Measurements from ENCODE around the gene KDM1A. TPM values are rescaled to one million over a fixed set of nuclear protein-coding genes. Genes with fewer than 3 reads are reported as not detected.

Gene KDM1A
- total and polyA plus RNA-seq, 2 donors (not counting 3 experiments of a cell fraction or from before 2014, with no cell fraction given): 105 to 111 TPM

- DNase-seq (ENCODE audit: low read depth, low spot score) (no peak), FAIRE-seq (no peak)
- BruUV-seq (replicated peaks): no TSS peak
- POLR2A ChIA-PET: no interaction called here
- H3K79me2 ChIP-seq (ENCODE audit: control insufficient read depth, insufficient read depth, low read length): peaks cover 97% of the 10 kb centered on the region
- no peak overlapping the region for H3K9ac ChIP-seq (replicated peaks; ENCODE audit: extremely low read depth, insufficient read depth, low read length)
- no peaks in the 10 kb centered on the region for H3K27me3 ChIP-seq (ENCODE audit: control insufficient read depth in 2 of 2, insufficient read depth in 2 of 2, low read length in 2 of 2)
- dilution Hi-C loops (cut with MboI; ENCODE audit: extremely low pct_ligation_motif_present, low sequenced_read_pairs) (no loop called here), intact Hi-C loops (cut with micrococcal nuclease) (no loop called here)
- H3K4me1 ChIP-seq (ENCODE audit: control insufficient read depth, extremely low read depth, insufficient read depth, low read length): peaks cover 35% of the 10 kb centered on the region
- no peak overlapping the region for H3K4me2 ChIP-seq (ENCODE audit: insufficient read depth, low read length)
- no peak for TF ChIP-seq EZH2 (IDR thresholded peaks at IDR 0.05; ENCODE audit: borderline replicate concordance, low read depth, low read length, severe bottlenecking)
- no peak for TF ChIP-seq POLR2A (IDR thresholded peaks at IDR 0.05; ENCODE audit: low read depth, low read length)
- no peak for TF ChIP-seq JUN (IDR thresholded peaks at IDR 0.05; ENCODE audit: borderline replicate concordance, insufficient read depth, insufficient read length, low read depth)
- no peak for TF ChIP-seq MYC (IDR thresholded peaks at IDR 0.05; ENCODE audit: low read depth, low read length)
- TF ChIP-seq MAX (IDR thresholded peaks at IDR 0.05; ENCODE audit: insufficient read depth, insufficient read length): no peak
- TF ChIP-seq FOS (IDR thresholded peaks at IDR 0.05; ENCODE audit: borderline replicate concordance, insufficient read depth, low read length): no peak
- TF ChIP-seq POLR2AphosphoS5 (IDR thresholded peaks at IDR 0.05; ENCODE audit: insufficient read depth, low read depth, low read length): no peak
- TF ChIP-seq CTCF (IDR thresholded peaks at IDR 0.05; ENCODE audit: extremely low read depth in 1 of 2, insufficient read depth in 1 of 2, low read depth in 1 of 2, low read length in 2 of 2): no peak
- TF ChIP-seq GATA2 (IDR thresholded peaks at IDR 0.05; ENCODE audit: insufficient read depth, insufficient read length, low read depth, low read length): no peak
- H3K9me3 ChIP-seq (replicated peaks; ENCODE audit: control insufficient read depth, insufficient read depth, low read length): no peaks in the 10 kb centered on the region
- no peaks in the 10 kb centered on the region for H3K36me3 ChIP-seq (ENCODE audit: control insufficient read depth in 2 of 2, extremely low read depth in 1 of 2, insufficient read depth in 2 of 2, low read length in 2 of 2)
- H4K20me1 ChIP-seq (replicated peaks; ENCODE audit: control insufficient read depth, extremely low read depth, insufficient read depth, low read length): peaks cover 18% of the 10 kb centered on the region
- no peak overlapping the region for H3K4me3 ChIP-seq (replicated peaks in 1 of 3; ENCODE audit: insufficient read depth in 1 of 3, low read depth in 1 of 3, low read length in 3 of 3)
- no peaks in the 10 kb centered on the region for H3K9me1 ChIP-seq (replicated peaks; ENCODE audit: control insufficient read depth, extremely low read depth, insufficient read depth, low read length)
- H3K27ac ChIP-seq (ENCODE audit: insufficient read depth, low read depth, low read length): no peak overlapping the region
- CTCF ChIA-PET: interaction anchor here (2.6 to 3.7 kb wide), 4 partner anchors 11 to 63 kb away, joined by 12 to 20 read pairs (median 16); no protein-coding TSS in a partner anchor
- H2AFZ ChIP-seq (ENCODE audit: low read depth, low read length): no peak overlapping the region
Measured at GRCh38 chr1:23120383-23120782, 101.1 kb downstream of the KDM1A start.
